GM23338 (cell line): Measurements from ENCODE around the gene RNF220.

Source experiments
- CREB1 ChIP-seq: fragments of 250-450 bp; sonication (Bioruptor Pico); IDR thresholded peaks from 2 replicates; pipeline ENCODE4 v1.5.0; 2020; ENCODE audit warnings: low read depth, mild to moderate bottlenecking, moderate library complexity
- EZH2 ChIP-seq: fragments of 200-600 bp; sonication (generic); IDR thresholded peaks from one replicate; pipeline ENCODE4 v1.8.0; 2017; ENCODE audit warnings: antibody characterized with exemption, mild to moderate bottlenecking, low read depth; ENCODE audit not compliant: unreplicated experiment
- EZH2phosphoT487 ChIP-seq: fragments of 200-600 bp; sonication (generic); IDR thresholded peaks from one replicate; pipeline ENCODE4 v1.8.1; 2018; ENCODE audit warnings: antibody characterized with exemption; ENCODE audit not compliant: unreplicated experiment
- JUNB ChIP-seq: IDR thresholded peaks from one replicate; pipeline ENCODE4 v1.6.1; 2016; ENCODE audit warnings: antibody characterized with exemption; ENCODE audit not compliant: unreplicated experiment
- NANOG ChIP-seq: IDR thresholded peaks from 2 replicates; pipeline ENCODE4 v1.6.1; 2016; ENCODE audit warnings: antibody characterized with exemption, borderline replicate concordance
- POLR2AphosphoS5 ChIP-seq: IDR thresholded peaks from 2 replicates; pipeline ENCODE4 v1.6.1; 2016; ENCODE audit warnings: antibody characterized with exemption, low read depth
- STAT1 ChIP-seq: IDR thresholded peaks from one replicate; pipeline ENCODE4 v1.6.1; 2016; ENCODE audit warnings: antibody characterized with exemption; ENCODE audit not compliant: unreplicated experiment
- ZNF114 ChIP-seq: fragments of 250-450 bp; sonication (Bioruptor Pico); IDR thresholded peaks from 2 replicates; pipeline ENCODE4 v1.5.0; 2020; ENCODE audit warnings: mild to moderate bottlenecking, moderate library complexity
- TF ChIP-seq, protein P1 (sequence below), 2 experiments: fragments of 200-600 bp in 1 of 2; sonication (generic) in 1 of 2; conservative IDR thresholded peaks; 2 replicates each; pipeline versions ENCODE4 v1.5.1 to v1.6.1; 2016 to 2017; ENCODE audit warnings: antibody characterized with exemption in 2 of 2, low read depth in 2 of 2, mild to moderate bottlenecking in 2 of 2, moderate library complexity in 1 of 2
- TF ChIP-seq, protein P2 (sequence below): IDR thresholded peaks from one replicate; pipeline ENCODE4 v1.6.1; 2018; ENCODE audit warnings: antibody characterized with exemption; ENCODE audit not compliant: unreplicated experiment
- TF ChIP-seq, protein P3 (sequence below): IDR thresholded peaks from 2 replicates; pipeline ENCODE4 v1.6.1; 2016; ENCODE audit warnings: antibody characterized with exemption
- TF ChIP-seq, protein P4 (sequence below): fragments of 250-450 bp; sonication (Bioruptor Pico); IDR thresholded peaks from 2 replicates; pipeline ENCODE4 v1.5.0; 2020; ENCODE audit warnings: mild to moderate bottlenecking, moderate library complexity

DNA sequence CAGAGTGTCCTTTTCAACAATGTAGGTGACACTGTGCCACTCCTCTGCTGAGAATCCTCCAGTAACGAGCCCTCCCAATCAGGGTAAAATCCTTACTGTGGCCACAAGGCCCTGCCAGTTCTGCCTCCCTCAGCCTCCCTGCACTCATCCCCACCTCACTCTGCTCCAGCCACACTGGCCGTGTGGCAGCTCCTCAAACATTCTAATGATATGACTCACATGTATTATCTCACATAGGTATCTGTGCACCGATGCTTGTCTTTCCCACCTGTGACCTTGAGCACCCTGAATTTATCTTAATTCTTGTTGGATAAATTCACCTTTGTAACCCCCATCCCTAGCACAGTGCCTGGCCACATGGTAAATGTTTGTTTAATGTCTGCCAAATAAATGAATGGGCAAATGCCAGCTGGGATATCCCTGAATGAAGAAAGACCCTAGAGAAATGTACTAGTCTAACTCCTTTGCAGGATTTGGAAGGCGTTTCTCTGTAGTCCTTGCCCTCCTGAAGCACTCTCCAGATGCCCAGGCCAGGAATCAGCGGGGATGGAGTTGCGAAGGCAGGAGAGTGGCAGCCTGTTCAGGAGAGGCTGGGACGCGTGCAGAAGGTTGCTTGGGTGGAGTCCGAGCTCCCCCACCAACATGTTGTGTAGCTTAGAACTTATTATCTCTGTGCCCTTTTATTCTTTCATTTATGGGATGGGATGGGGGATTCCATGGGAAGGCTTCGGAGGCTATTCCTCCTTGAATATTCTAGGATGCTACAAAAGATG is 163.3 kb downstream of the RNF220 start:
- TF ChIP-seq, protein P1, sequence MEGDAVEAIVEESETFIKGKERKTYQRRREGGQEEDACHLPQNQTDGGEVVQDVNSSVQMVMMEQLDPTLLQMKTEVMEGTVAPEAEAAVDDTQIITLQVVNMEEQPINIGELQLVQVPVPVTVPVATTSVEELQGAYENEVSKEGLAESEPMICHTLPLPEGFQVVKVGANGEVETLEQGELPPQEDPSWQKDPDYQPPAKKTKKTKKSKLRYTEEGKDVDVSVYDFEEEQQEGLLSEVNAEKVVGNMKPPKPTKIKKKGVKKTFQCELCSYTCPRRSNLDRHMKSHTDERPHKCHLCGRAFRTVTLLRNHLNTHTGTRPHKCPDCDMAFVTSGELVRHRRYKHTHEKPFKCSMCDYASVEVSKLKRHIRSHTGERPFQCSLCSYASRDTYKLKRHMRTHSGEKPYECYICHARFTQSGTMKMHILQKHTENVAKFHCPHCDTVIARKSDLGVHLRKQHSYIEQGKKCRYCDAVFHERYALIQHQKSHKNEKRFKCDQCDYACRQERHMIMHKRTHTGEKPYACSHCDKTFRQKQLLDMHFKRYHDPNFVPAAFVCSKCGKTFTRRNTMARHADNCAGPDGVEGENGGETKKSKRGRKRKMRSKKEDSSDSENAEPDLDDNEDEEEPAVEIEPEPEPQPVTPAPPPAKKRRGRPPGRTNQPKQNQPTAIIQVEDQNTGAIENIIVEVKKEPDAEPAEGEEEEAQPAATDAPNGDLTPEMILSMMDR (conservative IDR thresholded peaks at IDR 0.05; ENCODE audit: low read depth in 2 of 2), result no peak
- TF ChIP-seq, protein P2, sequence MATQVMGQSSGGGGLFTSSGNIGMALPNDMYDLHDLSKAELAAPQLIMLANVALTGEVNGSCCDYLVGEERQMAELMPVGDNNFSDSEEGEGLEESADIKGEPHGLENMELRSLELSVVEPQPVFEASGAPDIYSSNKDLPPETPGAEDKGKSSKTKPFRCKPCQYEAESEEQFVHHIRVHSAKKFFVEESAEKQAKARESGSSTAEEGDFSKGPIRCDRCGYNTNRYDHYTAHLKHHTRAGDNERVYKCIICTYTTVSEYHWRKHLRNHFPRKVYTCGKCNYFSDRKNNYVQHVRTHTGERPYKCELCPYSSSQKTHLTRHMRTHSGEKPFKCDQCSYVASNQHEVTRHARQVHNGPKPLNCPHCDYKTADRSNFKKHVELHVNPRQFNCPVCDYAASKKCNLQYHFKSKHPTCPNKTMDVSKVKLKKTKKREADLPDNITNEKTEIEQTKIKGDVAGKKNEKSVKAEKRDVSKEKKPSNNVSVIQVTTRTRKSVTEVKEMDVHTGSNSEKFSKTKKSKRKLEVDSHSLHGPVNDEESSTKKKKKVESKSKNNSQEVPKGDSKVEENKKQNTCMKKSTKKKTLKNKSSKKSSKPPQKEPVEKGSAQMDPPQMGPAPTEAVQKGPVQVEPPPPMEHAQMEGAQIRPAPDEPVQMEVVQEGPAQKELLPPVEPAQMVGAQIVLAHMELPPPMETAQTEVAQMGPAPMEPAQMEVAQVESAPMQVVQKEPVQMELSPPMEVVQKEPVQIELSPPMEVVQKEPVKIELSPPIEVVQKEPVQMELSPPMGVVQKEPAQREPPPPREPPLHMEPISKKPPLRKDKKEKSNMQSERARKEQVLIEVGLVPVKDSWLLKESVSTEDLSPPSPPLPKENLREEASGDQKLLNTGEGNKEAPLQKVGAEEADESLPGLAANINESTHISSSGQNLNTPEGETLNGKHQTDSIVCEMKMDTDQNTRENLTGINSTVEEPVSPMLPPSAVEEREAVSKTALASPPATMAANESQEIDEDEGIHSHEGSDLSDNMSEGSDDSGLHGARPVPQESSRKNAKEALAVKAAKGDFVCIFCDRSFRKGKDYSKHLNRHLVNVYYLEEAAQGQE, result no peak
- TF ChIP-seq POLR2AphosphoS5 (no peak), CREB1 (CRISPR knock-in tag) (no peak), EZH2 (no peak), EZH2phosphoT487 (no peak), JUNB (no peak), NANOG (no peak), ZNF114 (CRISPR knock-in tag) (no peak), STAT1 (no peak)
- TF ChIP-seq, protein P3, sequence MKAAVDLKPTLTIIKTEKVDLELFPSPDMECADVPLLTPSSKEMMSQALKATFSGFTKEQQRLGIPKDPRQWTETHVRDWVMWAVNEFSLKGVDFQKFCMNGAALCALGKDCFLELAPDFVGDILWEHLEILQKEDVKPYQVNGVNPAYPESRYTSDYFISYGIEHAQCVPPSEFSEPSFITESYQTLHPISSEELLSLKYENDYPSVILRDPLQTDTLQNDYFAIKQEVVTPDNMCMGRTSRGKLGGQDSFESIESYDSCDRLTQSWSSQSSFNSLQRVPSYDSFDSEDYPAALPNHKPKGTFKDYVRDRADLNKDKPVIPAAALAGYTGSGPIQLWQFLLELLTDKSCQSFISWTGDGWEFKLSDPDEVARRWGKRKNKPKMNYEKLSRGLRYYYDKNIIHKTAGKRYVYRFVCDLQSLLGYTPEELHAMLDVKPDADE, result no peak
- TF ChIP-seq, protein P4, sequence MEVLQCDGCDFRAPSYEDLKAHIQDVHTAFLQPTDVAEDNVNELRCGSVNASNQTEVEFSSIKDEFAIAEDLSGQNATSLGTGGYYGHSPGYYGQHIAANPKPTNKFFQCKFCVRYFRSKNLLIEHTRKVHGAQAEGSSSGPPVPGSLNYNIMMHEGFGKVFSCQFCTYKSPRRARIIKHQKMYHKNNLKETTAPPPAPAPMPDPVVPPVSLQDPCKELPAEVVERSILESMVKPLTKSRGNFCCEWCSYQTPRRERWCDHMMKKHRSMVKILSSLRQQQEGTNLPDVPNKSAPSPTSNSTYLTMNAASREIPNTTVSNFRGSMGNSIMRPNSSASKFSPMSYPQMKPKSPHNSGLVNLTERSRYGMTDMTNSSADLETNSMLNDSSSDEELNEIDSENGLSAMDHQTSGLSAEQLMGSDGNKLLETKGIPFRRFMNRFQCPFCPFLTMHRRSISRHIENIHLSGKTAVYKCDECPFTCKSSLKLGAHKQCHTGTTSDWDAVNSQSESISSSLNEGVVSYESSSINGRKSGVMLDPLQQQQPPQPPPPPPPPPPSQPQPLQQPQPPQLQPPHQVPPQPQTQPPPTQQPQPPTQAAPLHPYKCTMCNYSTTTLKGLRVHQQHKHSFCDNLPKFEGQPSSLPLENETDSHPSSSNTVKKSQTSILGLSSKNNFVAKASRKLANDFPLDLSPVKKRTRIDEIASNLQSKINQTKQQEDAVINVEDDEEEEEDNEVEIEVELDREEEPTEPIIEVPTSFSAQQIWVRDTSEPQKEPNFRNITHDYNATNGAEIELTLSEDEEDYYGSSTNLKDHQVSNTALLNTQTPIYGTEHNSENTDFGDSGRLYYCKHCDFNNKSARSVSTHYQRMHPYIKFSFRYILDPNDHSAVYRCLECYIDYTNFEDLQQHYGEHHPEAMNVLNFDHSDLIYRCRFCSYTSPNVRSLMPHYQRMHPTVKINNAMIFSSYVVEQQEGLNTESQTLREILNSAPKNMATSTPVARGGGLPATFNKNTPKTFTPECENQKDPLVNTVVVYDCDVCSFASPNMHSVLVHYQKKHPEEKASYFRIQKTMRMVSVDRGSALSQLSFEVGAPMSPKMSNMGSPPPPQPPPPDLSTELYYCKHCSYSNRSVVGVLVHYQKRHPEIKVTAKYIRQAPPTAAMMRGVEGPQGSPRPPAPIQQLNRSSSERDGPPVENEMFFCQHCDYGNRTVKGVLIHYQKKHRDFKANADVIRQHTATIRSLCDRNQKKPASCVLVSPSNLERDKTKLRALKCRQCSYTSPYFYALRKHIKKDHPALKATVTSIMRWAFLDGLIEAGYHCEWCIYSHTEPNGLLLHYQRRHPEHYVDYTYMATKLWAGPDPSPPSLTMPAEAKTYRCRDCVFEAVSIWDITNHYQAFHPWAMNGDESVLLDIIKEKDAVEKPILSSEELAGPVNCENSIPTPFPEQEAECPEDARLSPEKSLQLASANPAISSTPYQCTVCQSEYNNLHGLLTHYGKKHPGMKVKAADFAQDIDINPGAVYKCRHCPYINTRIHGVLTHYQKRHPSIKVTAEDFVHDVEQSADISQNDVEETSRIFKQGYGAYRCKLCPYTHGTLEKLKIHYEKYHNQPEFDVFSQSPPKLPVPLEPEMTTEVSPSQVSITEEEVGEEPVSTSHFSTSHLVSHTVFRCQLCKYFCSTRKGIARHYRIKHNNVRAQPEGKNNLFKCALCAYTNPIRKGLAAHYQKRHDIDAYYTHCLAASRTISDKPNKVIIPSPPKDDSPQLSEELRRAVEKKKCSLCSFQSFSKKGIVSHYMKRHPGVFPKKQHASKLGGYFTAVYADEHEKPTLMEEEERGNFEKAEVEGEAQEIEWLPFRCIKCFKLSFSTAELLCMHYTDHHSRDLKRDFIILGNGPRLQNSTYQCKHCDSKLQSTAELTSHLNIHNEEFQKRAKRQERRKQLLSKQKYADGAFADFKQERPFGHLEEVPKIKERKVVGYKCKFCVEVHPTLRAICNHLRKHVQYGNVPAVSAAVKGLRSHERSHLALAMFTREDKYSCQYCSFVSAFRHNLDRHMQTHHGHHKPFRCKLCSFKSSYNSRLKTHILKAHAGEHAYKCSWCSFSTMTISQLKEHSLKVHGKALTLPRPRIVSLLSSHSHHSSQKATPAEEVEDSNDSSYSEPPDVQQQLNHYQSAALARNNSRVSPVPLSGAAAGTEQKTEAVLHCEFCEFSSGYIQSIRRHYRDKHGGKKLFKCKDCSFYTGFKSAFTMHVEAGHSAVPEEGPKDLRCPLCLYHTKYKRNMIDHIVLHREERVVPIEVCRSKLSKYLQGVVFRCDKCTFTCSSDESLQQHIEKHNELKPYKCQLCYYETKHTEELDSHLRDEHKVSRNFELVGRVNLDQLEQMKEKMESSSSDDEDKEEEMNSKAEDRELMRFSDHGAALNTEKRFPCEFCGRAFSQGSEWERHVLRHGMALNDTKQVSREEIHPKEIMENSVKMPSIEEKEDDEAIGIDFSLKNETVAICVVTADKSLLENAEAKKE, result no peak
